B cell (primary cell): ENCODE results near the gene ORAI1. TPM values are rescaled to one million over a fixed set of nuclear protein-coding genes. Genes with fewer than 3 reads are reported as not detected.

Experiments
- ATAC-seq: fragments of 200-7000 bp; cut with Tn5 transposase; one replicate; pipeline ENCODE4 v1.10.0; 2021; ENCODE audit warnings: low read depth, mild to moderate bottlenecking, moderate number of reproducible peaks, moderate library complexity
- CTCF ChIA-PET: fragments of 350-600 bp; sonication (Branson Sonifier 250); formaldehyde crosslinking; loops from one replicate; lab custom pipeline; 2021; ENCODE audit warnings: antibody characterized with exemption, inconsistent platforms; lab: Charles Lee
- POLR2A ChIA-PET: fragments of 350-600 bp; sonication (Branson Sonifier 250); formaldehyde crosslinking; loops from one replicate; lab custom pipeline; 2021; ENCODE audit warnings: antibody characterized with exemption; lab: Charles Lee
- DNase-seq: peaks from one replicate; pipeline ENCODE4 v3.0.0; 2013
- H2AFZ ChIP-seq: 2 replicates; pipeline ENCODE4 v1.6.1; 2012; ENCODE audit warnings: mild to moderate bottlenecking, low read depth, low read length; ENCODE audit not compliant: insufficient read depth, poor library complexity, severe bottlenecking
- H3K27ac ChIP-seq, 2 donors: 1 replicate in 1 of 2; 2 replicates in 1 of 2; pipeline ENCODE4 v1.5.1; 2012 to 2013; ENCODE audit warnings: low read length in 2 of 2, mild to moderate bottlenecking in 2 of 2, moderate library complexity in 1 of 2
- H3K27me3 ChIP-seq, 4 experiments: fragments of 200-600 bp in 1 of 4; sonication (generic) in 1 of 4; replicated peaks in 1 of 4; 1 replicate in 2 of 4; 2 replicates in 2 of 4; pipeline versions ENCODE4 v1.6.1 to v1.7.0; 2013 to 2016; ENCODE audit warnings: low read length in 3 of 4, mild to moderate bottlenecking in 2 of 4, mixed read lengths in 1 of 4, moderate library complexity in 1 of 4; ENCODE audit not compliant: insufficient read depth in 4 of 4, control insufficient read depth in 3 of 4; ENCODE audit errors: control extremely low read depth in 1 of 4
- H3K36me3 ChIP-seq, 2 experiments: replicated peaks in 1 of 2; 1 replicate in 1 of 2; 2 replicates in 1 of 2; pipeline versions ENCODE4 v1.6.1 to v1.7.1; 2013; ENCODE audit warnings: low read length in 1 of 2; ENCODE audit not compliant: insufficient read depth in 2 of 2, control insufficient read depth in 1 of 2; ENCODE audit errors: control extremely low read depth in 1 of 2, extremely low read depth in 1 of 2
- H3K4me1 ChIP-seq, 2 donors: fragments of 200-600 bp in 1 of 2; sonication (generic) in 1 of 2; 1 replicate in 1 of 2; 2 replicates in 1 of 2; pipeline versions ENCODE4 v1.5.1 to v1.6.1; 2013 to 2017; ENCODE audit warnings: low read length in 2 of 2; ENCODE audit not compliant: control insufficient read depth in 2 of 2, insufficient read depth in 2 of 2
- H3K4me2 ChIP-seq: replicated peaks from 2 replicates; pipeline ENCODE3; 2012; ENCODE audit warnings: mild to moderate bottlenecking, low read depth, low read length; ENCODE audit not compliant: poor library complexity, severe bottlenecking
- H3K4me3 ChIP-seq, 5 experiments: fragments of 200-600 bp in 1 of 5; sonication (generic) in 1 of 5; 1 replicate in 3 of 5; 2 replicates in 2 of 5; pipeline versions ENCODE4 v1.5.1 to v1.7.0; 2011 to 2016; ENCODE audit warnings: low read length in 4 of 5, mild to moderate bottlenecking in 4 of 5, low read depth in 2 of 5, control low read depth in 1 of 5, moderate library complexity in 1 of 5; ENCODE audit not compliant: insufficient read depth in 1 of 5; ENCODE audit errors: control extremely low read depth in 1 of 5, extremely low read depth in 1 of 5
- H3K79me2 ChIP-seq: fragments of 200-600 bp; sonication (generic); one replicate; pipeline ENCODE4 v1.6.0; 2016; ENCODE audit warnings: low read length; ENCODE audit not compliant: control insufficient read depth, insufficient read depth
- H3K9ac ChIP-seq: fragments of 200-600 bp; sonication (generic); 2 replicates; pipeline ENCODE4 v1.6.1; 2017; ENCODE audit warnings: mild to moderate bottlenecking, low read length, moderate library complexity
- H3K9me3 ChIP-seq, 3 donors: one replicate each; pipeline versions ENCODE4 v1.6.1 to v1.7.1; 2013; ENCODE audit warnings: low read length in 2 of 3; ENCODE audit not compliant: control insufficient read depth in 2 of 3, insufficient read depth in 1 of 3; ENCODE audit errors: control extremely low read depth in 1 of 3
- H4K20me1 ChIP-seq: 2 replicates; pipeline ENCODE4 v1.6.0; 2012; ENCODE audit warnings: mild to moderate bottlenecking, low read length; ENCODE audit not compliant: insufficient read depth, control insufficient read depth, poor library complexity, severe bottlenecking
- H3K27ac Mint-ChIP-seq: one replicate; pipeline ENCODE4 v1.8.0; 2021; ENCODE audit warnings: mixed read lengths
- H3K27me3 Mint-ChIP-seq: one replicate; pipeline ENCODE4 v1.8.0; 2021; ENCODE audit warnings: mixed read lengths
- H3K4me1 Mint-ChIP-seq: one replicate; pipeline ENCODE4 v1.8.0; 2021; ENCODE audit warnings: mixed read lengths
- H3K4me3 Mint-ChIP-seq: one replicate; pipeline ENCODE4 v1.8.0; 2021; ENCODE audit warnings: mixed read lengths
- H3K9me3 Mint-ChIP-seq: one replicate; pipeline ENCODE4 v1.8.0; 2022; ENCODE audit warnings: mixed read lengths; ENCODE audit not compliant: insufficient read depth
- CTCF ChIP-seq: fragments of 200-600 bp; IDR thresholded peaks from one replicate; pipeline ENCODE4 v1.8.0; 2022; ENCODE audit warnings: antibody characterized with exemption, mild to moderate bottlenecking
- EZH2 ChIP-seq: IDR thresholded peaks from 2 replicates; pipeline ENCODE4 v1.6.1; 2012; ENCODE audit warnings: borderline replicate concordance, low read depth, mild to moderate bottlenecking, moderate library complexity, low read length; ENCODE audit not compliant: insufficient read depth, poor library complexity, severe bottlenecking
- WGBS: methylation state at CpG from one replicate; pipeline ENCODE4 v1.1.5; 2013; ENCODE audit warnings: missing lambda C conversion rate; ENCODE audit not compliant: insufficient coverage; 5-methylcytosine and 5-hydroxymethylcytosine counted together
- intact Hi-C: fragments of 100-400 bp; cut with micrococcal nuclease; formaldehyde crosslinking; loops from one replicate; pipeline ENCODE4 v1.10.0; 2022
- polyA plus RNA-seq: library from polyadenylated mRNA; depleted of rRNA; stranded (reverse); fragments of >200 nt; gene quantifications from 2 replicates; pipeline ENCODE4 v1.2.3, GENCODE V29; 2012
- total RNA-seq, 2 donors: library from RNA; stranded (reverse); fragments of 120-200 nt in 1 of 2; gene quantifications; 1 replicate in 1 of 2; 2 replicates in 1 of 2; pipeline versions ENCODE4 v1.2.3 to v1.2.4, GENCODE V29; 2013 to 2022

The ORAI1 gene
- total and polyA plus RNA-seq, 2 donors (not counting 1 experiment from before 2014, with no cell fraction given): 43.2 to 66.0 TPM

DNA sequence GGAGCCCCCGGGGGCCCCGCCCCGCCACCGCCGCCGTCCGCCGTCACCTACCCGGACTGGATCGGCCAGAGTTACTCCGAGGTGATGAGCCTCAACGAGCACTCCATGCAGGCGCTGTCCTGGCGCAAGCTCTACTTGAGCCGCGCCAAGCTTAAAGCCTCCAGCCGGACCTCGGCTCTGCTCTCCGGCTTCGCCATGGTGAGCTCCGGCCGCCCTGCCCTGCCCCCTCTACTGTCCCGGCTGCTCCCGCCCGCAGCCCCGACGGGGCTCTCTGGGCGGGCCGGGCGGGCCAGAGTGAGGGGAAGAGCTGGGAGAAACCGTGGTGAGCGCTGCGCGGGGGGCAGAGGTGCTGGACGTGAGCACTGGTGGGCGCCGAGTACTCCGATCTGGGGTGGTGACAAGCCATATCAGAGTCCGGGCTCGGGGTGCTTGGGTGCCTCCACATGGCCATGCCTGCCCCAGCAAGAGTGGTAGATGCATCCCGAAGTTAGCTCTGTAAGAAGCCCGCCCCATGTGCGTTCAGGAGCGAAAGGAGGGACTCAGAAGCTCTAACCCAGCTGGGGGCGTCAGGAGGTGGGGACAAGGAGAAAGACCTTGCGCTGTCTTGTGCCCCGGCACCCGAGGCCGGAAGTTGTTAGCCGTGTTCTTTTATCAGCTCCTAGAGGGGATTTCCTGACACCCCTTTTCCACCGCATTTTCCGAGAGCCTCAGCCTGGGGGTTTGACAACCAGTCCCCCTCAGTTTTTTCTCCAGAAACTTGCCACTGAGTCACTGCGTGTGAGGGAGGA lies 717 bp downstream of the ORAI1 start:
- H3K27ac Mint-ChIP-seq: peak overlapping the region; percentile 96
- peak overlapping the region; percentile 89 for H3K4me2 ChIP-seq
- ChIA-PET POLR2A (interaction anchor here (0.5 to 5.2 kb wide), 25 partner anchors 9 to 174 kb away, joined by 3 to 59 read pairs (median 6); partner anchors contain the start of genes KDM2B, MORN3 and TMEM120B), CTCF (interaction anchor here (0.6 to 12.0 kb wide), 29 partner anchors 9 to 1045 kb away, joined by 3 to 213 read pairs (median 5); partner anchors contain the start of genes KDM2B, MORN3 and TMEM120B)
- H3K4me1 ChIP-seq: peaks cover 48 to 58% of the 10 kb centered on the region in 2 donors
- TF ChIP-seq EZH2: no peak
- TF ChIP-seq CTCF: no peak
- H3K4me1 Mint-ChIP-seq: peaks cover 54% of the 10 kb centered on the region
- ATAC-seq: peak; percentile 36
- peak; percentile 83 for DNase-seq
- H3K9me3 Mint-ChIP-seq: no peaks in the 10 kb centered on the region
- no peaks in the 10 kb centered on the region for H3K27me3 Mint-ChIP-seq
- peaks cover 0 to 15% of the 10 kb centered on the region in 2 experiments for H3K36me3 ChIP-seq
- H3K79me2 ChIP-seq: peaks cover 53% of the 10 kb centered on the region
- no peaks in the 10 kb centered on the region for H3K27me3 ChIP-seq
- peak overlapping the region; percentile 87 to 91 for H3K27ac ChIP-seq
- H3K4me3 Mint-ChIP-seq: peak overlapping the region; percentile 96
- peak overlapping the region; percentile 61 to 93 (median 82) for H3K4me3 ChIP-seq
- intact Hi-C loops: loop anchor here (1.0 to 5.0 kb wide), 10 partner anchors 37 to 165 kb away; partner anchors contain the start of genes RHOF and TMEM120B
- WGBS: under 1% methylated on average over 51 of the region's 53 CpGs
- peaks cover 45% of the 10 kb centered on the region for H4K20me1 ChIP-seq
- H2AFZ ChIP-seq: peak overlapping the region; percentile 89
- peak overlapping the region; percentile 80 for H3K9ac ChIP-seq
- no peaks in the 10 kb centered on the region for H3K9me3 ChIP-seq
